Stimulated activated CD8-positive, alpha-beta memory T cell treated with anti-CD3 and anti-CD28 coated beads, Interleukin-2, amount 100 ng/mL, for 1 hour (primary cell): ENCODE results near the gene ARMCX5.

Experiments
- DNase-seq, 2 donors: peaks; one replicate each; pipeline ENCODE4 v3.0.0-alpha.2; 2020; ENCODE audit warnings: low read depth in 2 of 2

The ARMCX5 gene

GRCh38 chrX:102599084-102599950 lies at the start of gene ARMCX5:
Gene ARMCX5, plus strand, starts transcription at chrX:102599515. Its CDS starts 2,627 bp downstream, at chrX:102602142.
- peak; percentile 33 to 35 for DNase-seq

- DNase-seq, result no peak
Observed at GRCh38 chrX:102558607-102559006, 40.7 kb upstream of the ARMCX5 start.

DNA sequence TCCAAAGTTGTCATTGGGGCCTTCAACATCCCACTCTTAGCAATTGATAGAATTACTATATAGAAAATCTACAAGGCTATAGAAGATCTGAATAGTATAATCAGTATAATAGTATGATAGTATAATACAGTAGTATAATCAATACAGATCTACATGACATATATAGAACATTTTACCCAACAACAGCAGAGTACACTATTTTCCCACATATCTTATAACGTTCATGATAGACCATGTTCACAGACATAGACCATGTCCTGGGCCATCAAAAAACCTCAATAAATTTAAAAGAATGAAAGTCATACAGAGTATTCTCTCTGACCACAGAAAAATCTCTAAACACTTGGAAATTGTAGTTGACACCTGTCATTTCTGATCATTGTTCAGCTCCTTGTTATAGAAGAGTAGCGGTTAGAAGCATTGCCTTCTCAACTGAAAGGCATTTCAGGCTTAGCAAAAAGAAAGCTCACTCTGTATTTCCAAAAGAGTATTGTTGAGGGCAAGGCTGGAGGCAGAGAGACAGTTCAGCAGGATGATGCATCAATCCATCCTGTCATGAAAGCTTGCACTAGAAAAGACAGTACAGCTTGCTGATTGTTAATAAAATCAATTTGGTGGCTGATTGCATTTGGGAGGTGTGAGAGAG lies 38.8 kb upstream of the ARMCX5 start:
- DNase-seq, result no peak

DNA sequence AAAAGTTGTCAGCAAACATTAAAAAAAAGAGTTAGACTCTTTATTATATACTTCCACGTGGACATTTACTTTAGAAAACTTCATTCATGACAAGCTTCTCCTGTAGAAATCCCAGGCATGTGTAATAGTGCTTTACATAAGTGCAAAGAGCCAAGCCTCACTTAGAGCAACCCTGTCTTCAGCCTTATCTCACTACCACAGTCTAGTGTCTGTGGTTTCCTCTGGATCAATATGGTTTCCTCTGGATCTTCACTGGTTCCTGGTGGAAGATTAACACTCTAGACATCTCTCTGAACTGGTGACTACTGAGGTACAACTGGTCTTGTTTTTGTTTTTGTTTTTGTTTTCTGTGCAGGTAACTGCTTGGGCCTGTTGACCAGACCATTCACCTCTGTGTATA lies 18.4 kb upstream of the ARMCX5 start:
- DNase-seq, result no peak

GRCh38 chrX:102593367-102593766 lies 5.9 kb upstream of the ARMCX5 start:
- DNase-seq, result no peak

GRCh38 chrX:102599951-102600579 lies 750 bp downstream of the ARMCX5 start:
- no peak for DNase-seq

DNA sequence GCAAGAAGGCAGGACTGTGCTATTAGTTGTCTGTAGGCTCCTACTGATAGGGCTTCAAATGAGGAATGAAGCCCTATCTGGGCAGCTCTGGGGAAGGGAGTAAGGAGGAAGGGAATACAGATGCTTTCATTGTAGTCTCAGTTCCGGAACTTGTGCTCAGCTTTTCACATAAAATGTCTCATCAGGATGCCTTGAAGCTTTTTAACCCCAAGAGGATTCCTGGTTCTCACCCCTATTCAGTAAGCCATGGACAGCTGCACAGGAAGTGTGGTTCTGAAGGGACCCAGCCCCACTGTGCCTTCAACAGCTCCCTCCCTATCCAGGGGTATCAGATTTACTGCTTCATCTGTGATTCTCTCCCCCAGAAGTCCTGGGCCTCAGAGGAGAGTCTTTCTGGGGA lies 5.0 kb downstream of the ARMCX5 start:
- no peak for DNase-seq

GRCh38 chrX:102606115-102606514 lies 6.8 kb downstream of the ARMCX5 start:
- DNase-seq, result no peak

- no peak for DNase-seq
Observed at GRCh38 chrX:102610905-102611304, 11.6 kb downstream of the ARMCX5 start.

GRCh38 chrX:102624105-102624504 lies 24.8 kb downstream of the ARMCX5 start:
- DNase-seq, result no peak

GRCh38 chrX:102627640-102628039 lies 28.3 kb downstream of the ARMCX5 start:
- no peak for DNase-seq

DNA sequence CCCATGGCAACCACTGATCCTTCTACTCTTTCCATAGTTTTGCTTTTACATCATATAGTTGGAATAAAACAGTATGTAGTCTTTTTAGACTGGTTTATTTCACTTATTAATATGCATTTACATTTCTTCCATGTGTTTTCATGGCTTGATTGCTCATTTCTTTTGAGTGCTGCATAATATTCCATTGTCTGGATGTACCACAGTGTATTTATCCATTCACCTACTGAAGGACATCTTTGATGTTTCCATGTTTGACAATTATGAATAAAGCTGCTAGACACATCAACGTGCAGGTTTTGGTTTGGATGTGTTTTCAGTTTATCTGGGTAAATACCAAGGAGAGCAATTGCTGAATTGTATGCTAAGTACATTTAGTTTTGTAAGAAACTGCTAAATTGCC lies 38.2 kb downstream of the ARMCX5 start:
- no peak for DNase-seq

GRCh38 chrX:102650903-102651241 lies 51.6 kb downstream of the ARMCX5 start:
- no peak for DNase-seq

DNA sequence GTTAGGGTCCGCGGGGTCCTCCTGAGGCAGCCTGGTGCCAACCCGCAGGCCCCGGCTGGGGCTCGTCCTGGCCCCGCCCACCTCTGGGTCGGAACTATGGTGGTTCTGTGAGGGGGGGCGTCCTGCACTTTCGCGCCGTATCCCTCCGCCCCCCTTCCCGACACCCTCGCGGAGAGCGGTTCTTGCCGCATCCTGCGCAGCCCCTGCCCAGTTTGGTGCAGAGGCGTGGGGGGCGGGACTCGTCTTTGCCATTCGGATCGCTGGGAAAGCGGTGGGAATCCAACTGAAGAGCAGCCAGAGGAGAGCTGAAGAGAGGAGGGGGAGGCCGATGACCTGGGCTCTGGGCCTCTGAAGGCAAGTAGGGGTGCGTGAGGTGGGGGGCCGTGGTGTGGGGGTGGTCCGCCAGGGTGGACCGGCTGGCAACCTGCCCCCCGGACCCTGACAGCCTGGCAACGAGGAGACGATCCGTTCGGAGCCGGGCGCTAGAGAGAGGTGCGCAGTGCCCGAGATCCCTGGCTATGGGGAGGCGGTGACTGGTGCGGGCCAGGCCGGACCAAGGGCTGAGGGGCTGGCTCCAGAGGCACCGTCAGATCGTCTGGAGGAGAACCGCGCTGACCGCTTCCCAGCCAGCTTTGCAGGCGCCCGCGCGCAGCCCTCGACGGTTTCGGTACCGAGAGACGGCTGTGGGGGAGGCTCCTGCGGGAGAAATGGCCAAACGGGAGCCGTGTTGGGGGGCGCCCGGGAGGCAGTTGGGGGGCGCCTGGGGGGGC lies 52.1 kb downstream of the ARMCX5 start, which contains the start of gene GPRASP1:
GPRASP1 (plus strand) TSS at position 242 of the 770 bp plus-strand sequence. CDS start 2,431 bp downstream, outside the sequence.
- peak; percentile 19 to 36 for DNase-seq

GRCh38 chrX:102652031-102652688 lies 52.8 kb downstream of the ARMCX5 start:
- no peak for DNase-seq
